ENCODE results near the gene TCF25.
A peak's percentile ranks its signal among the peaks of the same experiment; 100 is the strongest.
"Not testable (repeated sequence)": the region's sequence is repeated elsewhere in the genome, so short reads cannot be mapped to it uniquely, and the experiment has no call there.

TCF25 gene

DNA sequence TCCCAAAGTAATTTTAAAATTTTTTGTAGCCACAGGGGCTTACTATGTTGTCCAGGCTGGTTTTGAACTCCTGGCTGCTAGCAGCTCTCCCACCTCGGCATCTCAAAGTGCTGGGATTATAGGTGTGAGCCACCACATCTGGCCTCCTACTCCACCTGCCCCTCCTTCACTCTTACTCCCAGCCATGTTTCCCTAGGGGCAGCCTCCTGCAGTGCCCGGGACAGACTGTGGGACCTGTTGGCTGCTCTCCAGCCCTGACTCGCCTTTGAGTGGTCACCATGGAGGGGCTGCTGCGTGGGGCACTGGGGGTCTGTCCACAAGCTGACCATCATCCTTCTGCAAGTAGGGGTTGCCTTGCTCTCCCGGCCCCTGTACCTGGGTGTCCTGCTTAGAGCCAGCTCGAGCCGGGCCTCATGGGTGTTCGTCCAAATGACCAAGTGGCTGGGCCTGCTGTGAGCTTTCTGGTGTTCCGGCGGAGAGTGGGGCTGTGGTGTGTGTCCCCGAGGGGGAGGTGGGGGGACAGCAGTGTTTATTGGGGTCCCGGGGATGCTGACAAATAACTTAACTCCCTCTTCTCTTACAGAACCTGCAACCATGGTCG lies 28.6 kb upstream of the TCF25 start:
- DNase-seq: no peak

DNA sequence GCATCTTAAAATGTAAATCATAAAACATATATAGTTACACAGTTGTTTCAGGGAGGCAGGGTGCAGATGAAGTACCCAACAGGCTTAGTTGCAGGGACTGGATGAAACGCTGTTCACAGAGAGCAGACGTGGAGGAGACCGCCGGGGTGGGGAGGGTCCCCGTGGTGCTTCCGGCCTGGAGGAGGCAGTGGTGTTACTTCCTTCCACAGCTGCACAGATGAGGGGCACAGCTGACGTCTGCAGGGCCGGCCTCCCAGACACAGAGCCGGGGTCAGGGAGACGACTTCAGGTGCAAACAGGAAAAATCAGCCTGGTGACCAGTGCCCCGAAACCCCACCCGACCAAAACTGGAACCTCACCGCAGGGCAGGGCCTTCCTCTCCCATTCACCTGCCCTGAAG lies 28.0 kb upstream of the TCF25 start:
- no peak for DNase-seq

DNA sequence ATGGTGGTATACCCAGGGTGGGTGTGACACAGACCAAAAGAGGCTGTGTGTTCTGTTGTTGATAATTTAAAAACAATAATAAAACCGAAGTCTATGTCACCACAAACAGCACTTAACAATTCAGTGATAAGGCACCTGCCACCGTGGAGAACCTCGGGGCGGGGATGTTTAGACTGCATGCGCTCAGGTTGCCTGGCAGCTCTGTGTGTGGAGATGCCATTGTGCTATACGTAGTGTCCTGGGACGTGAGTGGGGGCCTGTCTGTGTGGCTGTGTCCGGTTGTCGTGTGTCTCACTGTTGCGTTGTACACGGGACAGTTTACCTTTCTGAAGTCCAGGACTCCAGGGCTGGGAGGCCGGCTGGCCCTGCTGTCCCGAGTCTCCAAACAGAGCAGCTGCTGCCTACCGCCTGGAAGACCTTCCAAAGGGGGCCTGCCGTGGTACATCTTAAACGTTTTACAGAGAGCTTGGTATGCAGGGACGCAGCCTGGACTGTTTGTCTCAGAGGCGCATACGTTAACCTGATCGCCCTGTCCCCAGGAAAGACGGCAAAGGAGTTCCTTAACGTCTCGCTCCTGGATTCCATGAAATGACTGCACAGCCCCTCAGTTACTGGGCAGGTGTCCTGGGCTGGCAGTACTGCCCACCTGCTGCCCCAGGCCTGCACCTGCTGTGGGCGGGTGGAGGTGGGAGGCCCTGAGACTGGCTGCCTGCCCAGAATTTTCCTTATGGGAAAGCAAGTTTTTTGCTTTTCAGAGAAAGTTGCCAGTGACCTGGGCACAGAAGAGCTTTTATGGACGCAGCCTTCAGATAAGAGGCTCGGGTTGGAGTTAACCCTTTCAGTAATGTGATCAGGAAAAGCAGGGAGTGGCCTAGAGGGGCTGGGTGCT lies 26.1 kb upstream of the TCF25 start:
- no peak for DNase-seq

DNA sequence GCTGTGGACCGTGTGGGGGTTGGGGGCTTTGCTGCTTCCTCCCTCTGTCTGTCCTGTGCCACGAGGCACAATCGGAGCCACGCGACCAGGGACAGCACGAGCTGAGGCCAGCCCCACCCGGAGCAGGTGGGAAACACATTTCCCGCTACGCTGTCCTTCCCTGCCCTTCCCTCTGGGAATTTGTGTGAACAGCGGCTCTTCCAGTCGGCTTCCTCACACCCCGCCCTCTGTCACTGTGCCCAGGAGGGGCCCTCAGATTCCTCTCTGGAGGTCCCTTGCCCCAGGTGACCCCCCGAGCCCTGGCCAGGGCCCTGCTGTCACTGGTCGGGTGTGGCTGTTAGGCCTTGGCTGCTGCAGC lies 25.5 kb upstream of the TCF25 start:
- no peak for DNase-seq

DNA sequence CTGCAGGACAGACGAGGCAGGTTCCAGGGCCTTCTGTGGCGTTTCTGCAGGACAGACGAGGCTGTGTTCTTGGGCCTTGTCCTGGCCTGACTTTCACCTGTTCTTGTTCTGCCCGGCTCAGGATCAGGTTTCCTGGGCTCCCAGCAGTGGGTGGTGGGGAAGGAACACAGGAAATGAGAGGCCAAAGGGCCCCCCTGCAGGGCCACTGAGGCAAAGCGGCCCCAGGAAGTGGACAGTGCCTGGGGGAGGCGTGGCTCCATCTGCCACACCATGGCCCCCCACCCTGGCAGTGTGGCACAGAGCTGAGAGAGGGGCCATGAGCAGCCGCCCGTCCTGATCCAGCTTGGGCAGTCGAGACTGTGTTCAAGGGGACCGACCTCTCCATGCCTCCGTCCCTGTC lies 24.4 kb upstream of the TCF25 start:
- no peak for DNase-seq

DNA sequence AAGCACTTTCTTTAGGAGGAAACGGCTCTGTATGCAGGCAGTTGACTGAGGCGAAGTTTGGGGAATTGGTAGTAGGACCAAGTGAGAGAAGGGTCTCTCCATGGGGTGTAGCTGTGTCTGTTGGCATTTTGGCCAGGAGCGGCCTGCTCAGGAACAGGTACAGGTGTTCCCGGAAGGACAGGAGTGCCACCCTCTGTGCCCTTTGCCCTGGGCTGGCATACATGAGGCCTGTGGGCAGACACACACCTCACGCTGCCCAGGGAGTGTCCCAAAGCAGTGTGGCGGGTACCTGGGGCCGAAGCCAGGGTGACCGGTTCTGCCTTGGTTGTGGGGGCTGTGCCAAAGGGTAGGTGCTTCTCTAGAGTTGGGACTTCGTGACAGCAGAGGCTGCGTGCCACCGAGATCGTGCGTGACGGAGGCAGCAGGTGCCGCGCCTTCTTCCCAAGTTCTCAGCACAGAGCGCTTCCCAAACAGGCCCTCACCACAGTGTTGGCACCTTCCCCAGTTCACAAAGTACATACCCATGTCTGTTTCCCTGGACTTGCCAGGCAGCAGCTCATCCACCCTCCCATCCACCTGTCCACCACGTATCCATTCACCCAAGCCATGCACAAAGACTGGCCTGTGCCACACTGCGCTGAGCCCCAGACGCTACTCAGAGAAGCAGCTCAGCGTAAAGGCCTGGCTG lies 19.9 kb upstream of the TCF25 start:
- DNase-seq: no peak

DNA sequence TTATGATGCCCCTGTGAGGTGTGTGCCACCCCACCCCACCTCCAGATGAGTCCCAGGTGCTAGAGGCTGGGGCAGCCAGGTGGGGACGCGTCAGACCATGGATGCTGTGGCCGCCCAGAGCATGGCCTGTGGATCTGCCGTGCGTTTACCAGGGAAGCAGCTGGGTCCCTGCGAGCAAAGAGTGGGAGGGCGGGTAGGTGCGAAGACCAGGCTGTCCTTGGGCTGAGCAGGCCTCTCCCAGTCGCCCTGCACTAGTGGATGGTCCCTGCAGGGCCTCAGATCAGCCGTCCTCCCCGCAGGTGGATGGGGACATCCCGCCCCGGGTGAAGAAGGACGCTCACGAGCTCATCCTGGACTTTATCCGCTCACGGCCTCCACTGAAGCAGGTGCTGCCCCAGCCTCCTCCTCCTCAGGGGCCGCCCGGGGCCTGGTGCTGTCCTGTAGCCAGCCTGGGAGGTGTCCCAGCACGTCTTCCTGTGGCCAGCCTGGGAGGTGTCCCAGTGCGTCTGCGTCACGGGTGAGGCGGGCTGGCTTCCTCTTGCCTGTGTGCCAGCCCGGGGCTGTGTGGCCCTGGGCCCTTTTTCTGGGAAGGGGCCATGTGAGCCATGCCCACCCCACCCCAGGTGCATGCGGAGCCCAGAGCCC lies 18.0 kb upstream of the TCF25 start:
- DNase-seq: peak in 2 of 3 donors; percentile 8 to 11

DNA sequence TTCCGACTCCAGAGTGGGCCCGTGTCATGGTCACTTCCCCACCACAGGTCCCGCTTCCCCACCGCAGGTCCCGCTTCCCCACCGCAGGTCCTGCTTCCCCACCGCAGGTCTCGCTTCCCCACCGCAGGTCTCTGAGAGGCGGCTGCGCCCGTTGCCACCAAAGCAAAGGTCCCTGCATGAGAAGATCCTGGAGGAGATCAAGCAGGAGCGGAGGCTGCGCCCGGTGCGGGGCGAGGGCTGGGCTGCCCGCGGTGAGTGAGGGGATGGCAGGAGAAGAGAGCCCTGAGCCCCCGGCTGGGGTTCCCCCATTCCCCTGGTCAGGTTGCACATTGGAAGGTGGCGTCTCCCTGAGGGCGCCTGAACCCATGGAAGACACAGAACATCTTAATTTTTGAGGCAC lies 17.4 kb upstream of the TCF25 start:
- no peak for DNase-seq

DNA sequence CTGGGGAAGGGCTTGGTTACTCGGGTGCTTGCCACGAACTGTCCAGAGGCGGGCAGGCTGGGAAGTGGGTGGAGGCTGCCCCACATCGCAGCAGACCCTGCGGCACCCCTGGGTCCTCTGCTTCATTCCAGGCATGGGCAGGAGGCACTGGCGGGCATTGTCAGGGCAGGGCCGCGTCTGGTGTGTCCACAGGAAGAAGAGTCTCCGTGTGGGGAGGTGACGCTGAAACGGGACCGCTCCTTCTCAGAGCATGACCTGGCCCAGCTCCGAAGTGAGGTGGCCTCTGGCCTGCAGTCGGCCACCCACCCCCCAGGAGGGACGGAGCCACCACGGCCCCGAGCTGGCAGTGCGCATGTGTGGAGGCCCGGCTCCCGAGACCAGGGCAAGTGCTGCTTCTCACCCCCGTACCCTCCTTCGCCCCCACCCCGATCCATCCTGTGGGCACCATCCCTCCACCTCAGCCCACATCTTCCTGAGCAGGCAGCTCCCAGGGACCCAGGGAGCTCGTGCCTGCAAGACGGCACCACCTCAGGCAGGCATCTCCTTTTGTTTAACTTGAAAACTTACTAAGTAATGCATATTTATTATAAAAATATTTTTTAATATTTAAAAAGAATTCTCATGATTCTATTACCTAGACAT lies 14.3 kb upstream of the TCF25 start:
- DNase-seq: no peak

DNA sequence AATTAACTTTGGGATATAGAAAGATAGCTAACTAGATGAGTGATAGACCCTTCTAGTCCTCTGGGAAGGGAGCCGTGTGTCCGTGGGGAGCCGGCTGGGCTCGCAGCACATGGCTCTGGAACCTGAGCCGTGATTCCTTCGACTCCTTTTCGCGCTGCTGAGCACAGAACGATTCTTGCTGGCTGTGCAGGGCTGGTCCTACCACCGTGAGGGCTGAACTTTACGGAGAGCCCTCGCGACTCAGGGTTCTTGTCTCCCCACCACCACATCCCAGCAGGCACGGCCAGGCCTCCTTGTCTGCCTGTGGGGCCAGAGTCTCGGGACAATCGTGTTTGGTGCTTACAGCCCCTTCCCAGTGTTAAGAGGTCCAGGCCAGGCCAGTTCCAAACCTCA lies 13.8 kb upstream of the TCF25 start:
- no peak for DNase-seq

DNA sequence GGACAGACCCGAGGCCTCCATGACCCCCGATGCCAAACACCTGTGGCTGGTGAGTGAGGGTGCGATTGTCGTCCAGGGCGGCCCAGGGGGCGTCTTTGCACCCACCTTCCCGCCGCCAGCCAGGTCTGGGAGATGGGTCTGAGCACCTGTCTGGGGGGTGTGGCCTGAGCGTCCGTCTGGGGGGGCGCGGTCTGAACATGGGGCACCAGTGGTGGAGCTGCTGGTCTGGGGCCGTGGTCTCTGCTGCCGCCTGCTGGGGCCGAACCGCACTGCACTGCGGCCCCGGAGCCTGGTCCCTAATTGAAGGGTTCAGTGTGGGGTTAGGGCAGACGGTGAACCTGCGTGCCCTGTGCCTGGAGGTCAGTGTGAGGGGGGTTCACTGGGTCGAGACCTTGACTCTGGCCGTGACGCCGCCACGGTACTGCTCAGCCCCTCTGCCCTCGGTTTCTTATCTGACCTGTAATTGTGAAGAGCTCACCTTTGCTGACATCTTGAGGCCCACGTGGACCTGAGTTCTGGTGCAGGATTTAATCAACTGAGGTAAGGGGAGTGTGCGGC lies 12.6 kb upstream of the TCF25 start:
- peak; percentile 63 to 78 (median 74) for DNase-seq

GRCh38 chr16:89861648-89862047 lies 11.7 kb upstream of the TCF25 start:
- peak; percentile 28 to 43 (median 37) for DNase-seq

- no peak for DNase-seq
These were observed 10.7 kb upstream of the TCF25 start for GRCh38 chr16:89862732-89863131.

DNA sequence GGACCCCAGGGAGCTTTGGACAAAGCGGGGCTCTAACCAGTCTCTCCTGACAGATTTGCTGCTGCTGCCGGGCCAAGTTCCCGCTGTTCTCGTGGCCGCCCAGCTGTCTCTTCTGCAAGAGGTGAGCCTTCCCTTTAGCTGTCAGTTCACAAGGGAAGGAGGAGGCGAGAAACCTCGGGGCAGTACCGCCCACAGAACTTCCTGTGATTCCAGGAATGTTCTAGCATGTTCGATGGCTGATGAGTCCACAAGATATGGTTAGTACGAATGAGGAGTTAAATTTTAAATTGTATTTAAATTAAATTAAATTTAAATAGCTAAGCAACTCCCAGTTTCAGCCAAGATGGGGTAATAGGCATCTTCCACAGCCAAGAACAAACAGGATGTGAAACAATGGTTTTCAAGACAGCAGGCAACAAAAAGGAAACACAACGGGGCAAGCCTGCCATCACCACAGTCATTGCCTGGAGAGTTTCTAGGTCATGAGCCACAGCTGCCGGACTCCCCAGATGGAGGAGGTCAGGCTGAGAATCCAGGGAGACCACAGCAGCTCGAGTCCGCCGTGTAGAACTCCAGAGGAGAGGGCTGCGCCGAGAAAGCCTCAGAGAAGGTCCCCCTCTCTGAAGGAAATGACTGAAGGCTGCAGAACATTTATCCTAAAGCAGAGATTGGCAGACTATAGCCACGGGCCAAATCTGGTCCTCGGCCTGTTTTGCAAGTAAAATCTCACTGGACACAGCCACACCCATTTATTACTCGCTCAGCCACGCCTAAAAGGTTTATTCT lies 9.5 kb upstream of the TCF25 start:
- DNase-seq: peak; percentile 78 to 84 (median 83)

DNA sequence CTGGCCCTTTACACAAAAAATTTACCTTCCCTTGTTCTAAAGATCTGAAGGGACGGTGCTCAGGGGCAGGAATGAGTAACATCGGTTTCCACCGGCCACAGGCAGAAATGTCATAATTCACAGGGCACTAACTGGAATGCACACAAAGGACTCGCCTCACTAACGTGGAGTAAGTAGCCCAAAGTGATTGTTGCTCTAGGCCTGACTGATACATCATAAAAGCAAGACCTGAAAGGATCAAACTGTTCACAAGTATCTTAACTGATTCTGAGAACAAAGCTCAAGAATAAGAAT lies 8.9 kb upstream of the TCF25 start:
- peak; percentile 40 to 53 (median 53) for DNase-seq

- no peak for DNase-seq
These were observed 5.5 kb upstream of the TCF25 start for GRCh38 chr16:89867918-89868317.

GRCh38 chr16:89869911-89870310 lies 3.5 kb upstream of the TCF25 start:
- no peak for DNase-seq

- DNase-seq: no peak
These were observed 3.0 kb upstream of the TCF25 start for GRCh38 chr16:89870440-89870839.

GRCh38 chr16:89871895-89872294 lies 1.5 kb upstream of the TCF25 start:
- DNase-seq: no peak

GRCh38 chr16:89873972-89874689 lies 739 bp downstream of the TCF25 start:
- peak; percentile 98 to 100 (median 100) for DNase-seq

GRCh38 chr16:89879123-89879522 lies 5.7 kb downstream of the TCF25 start:
- DNase-seq: not testable (repeated sequence)

All from suppressor macrophage treated with lipopolysaccharide for 1 hour (primary cell).